ENCODE results near the gene FOXP1. TPM values are rescaled to one million over a fixed set of nuclear protein-coding genes. Genes with fewer than 3 reads are reported as not detected.

FOXP1 gene
- total RNA-seq, 2 experiments from 2014 or later = 178 TPM

GRCh38 chr3:71372241-71372768 lies 211.2 kb downstream of the FOXP1 start:
- Mint-ChIP-seq H3K4me3 (peak overlapping the region; percentile 54), H3K27ac (peak overlapping the region; percentile 79), H3K27me3 (no peaks in the 10 kb centered on the region), H3K36me3 (peaks cover 13% of the 10 kb centered on the region), H3K4me1 (peaks cover 31% of the 10 kb centered on the region), H3K9me3 (no peaks in the 10 kb centered on the region)
- no peak for ATAC-seq (ENCODE audit: low read depth)
- DNase-seq = no peak
- POLR2A ChIA-PET = interaction anchor here (0.6 to 1.4 kb wide), 4 partner anchors 18 to 67 kb away, joined by 3 to 7 read pairs (median 4); no protein-coding TSS in a partner anchor

GRCh38 chr3:71371282-71371681 lies 212.2 kb downstream of the FOXP1 start:
- Mint-ChIP-seq H3K4me3 (no peak overlapping the region), H3K4me1 (peaks cover 35% of the 10 kb centered on the region), H3K36me3 (peaks cover 12% of the 10 kb centered on the region), H3K9me3 (no peaks in the 10 kb centered on the region), H3K27ac (no peak overlapping the region), H3K27me3 (no peaks in the 10 kb centered on the region)
- ATAC-seq (ENCODE audit: low read depth) = no peak
- DNase-seq = no peak
- POLR2A ChIA-PET = no interaction called here

GRCh38 chr3:71370467-71370866 lies 213.1 kb downstream of the FOXP1 start:
- ATAC-seq (ENCODE audit: low read depth) (no peak), DNase-seq (no peak)
- Mint-ChIP-seq H3K9me3 (no peaks in the 10 kb centered on the region), H3K4me1 (peaks cover 35% of the 10 kb centered on the region), H3K27me3 (no peaks in the 10 kb centered on the region), H3K27ac (no peak overlapping the region), H3K36me3 (peaks cover 9% of the 10 kb centered on the region), H3K4me3 (no peak overlapping the region)
- POLR2A ChIA-PET = no interaction called here

- H3K9me3 Mint-ChIP-seq = no peaks in the 10 kb centered on the region
- POLR2A ChIA-PET = no interaction called here
- H3K27me3 Mint-ChIP-seq = no peaks in the 10 kb centered on the region
- H3K36me3 Mint-ChIP-seq = peaks cover 9% of the 10 kb centered on the region
- peak overlapping the region; percentile 27 for H3K27ac Mint-ChIP-seq
- H3K4me3 Mint-ChIP-seq = no peak overlapping the region
- peaks cover 35% of the 10 kb centered on the region for H3K4me1 Mint-ChIP-seq
- no peak for ATAC-seq (ENCODE audit: low read depth)
- no peak for DNase-seq
These were observed 213.7 kb downstream of the FOXP1 start for GRCh38 chr3:71369701-71370391.

GRCh38 chr3:71366988-71367604 lies 216.4 kb downstream of the FOXP1 start:
- Mint-ChIP-seq H3K9me3 (no peaks in the 10 kb centered on the region), H3K36me3 (peaks cover 9% of the 10 kb centered on the region), H3K27me3 (no peaks in the 10 kb centered on the region), H3K4me3 (no peak overlapping the region), H3K27ac (no peak overlapping the region), H3K4me1 (peaks cover 27% of the 10 kb centered on the region)
- no peak for DNase-seq
- POLR2A ChIA-PET = no interaction called here
- no peak for ATAC-seq (ENCODE audit: low read depth)

GRCh38 chr3:71361334-71361890 lies 222.1 kb downstream of the FOXP1 start:
- no peaks in the 10 kb centered on the region for H3K9me3 Mint-ChIP-seq
- no peaks in the 10 kb centered on the region for H3K27me3 Mint-ChIP-seq
- peaks cover 43% of the 10 kb centered on the region for H3K4me1 Mint-ChIP-seq
- no peak overlapping the region for H3K27ac Mint-ChIP-seq
- no peak for ATAC-seq (ENCODE audit: low read depth)
- DNase-seq = no peak
- H3K4me3 Mint-ChIP-seq = no peak overlapping the region
- peaks cover 6% of the 10 kb centered on the region for H3K36me3 Mint-ChIP-seq
- POLR2A ChIA-PET = interaction anchor here (1.2 kb wide), 1 partner anchor 11 kb away, joined by 4 read pairs; no protein-coding TSS in a partner anchor

GRCh38 chr3:71360764-71361163 lies 222.8 kb downstream of the FOXP1 start:
- H3K36me3 Mint-ChIP-seq = peaks cover 6% of the 10 kb centered on the region
- H3K27ac Mint-ChIP-seq = peak overlapping the region; percentile 74
- peaks cover 44% of the 10 kb centered on the region for H3K4me1 Mint-ChIP-seq
- H3K4me3 Mint-ChIP-seq = peak overlapping the region; percentile 70
- POLR2A ChIA-PET = interaction anchor here (0.6 to 1.2 kb wide), 2 partner anchors 11 to 183 kb away, joined by 4 to 5 read pairs; no protein-coding TSS in a partner anchor
- DNase-seq (no peak), ATAC-seq (ENCODE audit: low read depth) (peak; percentile 48)
- H3K27me3 Mint-ChIP-seq = no peaks in the 10 kb centered on the region
- H3K9me3 Mint-ChIP-seq = no peaks in the 10 kb centered on the region

- no peaks in the 10 kb centered on the region for H3K27me3 Mint-ChIP-seq
- H3K4me3 Mint-ChIP-seq = no peak overlapping the region
- peak overlapping the region; percentile 74 for H3K27ac Mint-ChIP-seq
- DNase-seq (no peak), ATAC-seq (ENCODE audit: low read depth) (peak; percentile 7)
- POLR2A ChIA-PET = interaction anchor here (0.6 to 1.2 kb wide), 2 partner anchors 10 to 182 kb away, joined by 4 to 5 read pairs; no protein-coding TSS in a partner anchor
- H3K36me3 Mint-ChIP-seq = peaks cover 6% of the 10 kb centered on the region
- peaks cover 42% of the 10 kb centered on the region for H3K4me1 Mint-ChIP-seq
- no peaks in the 10 kb centered on the region for H3K9me3 Mint-ChIP-seq
These were observed 223.3 kb downstream of the FOXP1 start for GRCh38 chr3:71360180-71360579.

GRCh38 chr3:71358243-71358642 lies 225.3 kb downstream of the FOXP1 start:
- ATAC-seq (ENCODE audit: low read depth) (no peak), DNase-seq (no peak)
- Mint-ChIP-seq H3K4me1 (peaks cover 38% of the 10 kb centered on the region), H3K36me3 (peaks cover 8% of the 10 kb centered on the region), H3K27ac (peak overlapping the region; percentile 48), H3K4me3 (no peak overlapping the region), H3K27me3 (no peaks in the 10 kb centered on the region), H3K9me3 (no peaks in the 10 kb centered on the region)
- POLR2A ChIA-PET = no interaction called here

GRCh38 chr3:71356265-71356664 lies 227.3 kb downstream of the FOXP1 start:
- H3K27me3 Mint-ChIP-seq = no peaks in the 10 kb centered on the region
- DNase-seq (no peak), ATAC-seq (ENCODE audit: low read depth) (no peak)
- H3K4me3 Mint-ChIP-seq = no peak overlapping the region
- H3K9me3 Mint-ChIP-seq = no peaks in the 10 kb centered on the region
- peaks cover 28% of the 10 kb centered on the region for H3K4me1 Mint-ChIP-seq
- POLR2A ChIA-PET = interaction anchor here (1.0 kb wide), 1 partner anchor 46 kb away, joined by 3 read pairs; no protein-coding TSS in a partner anchor
- peaks cover 11% of the 10 kb centered on the region for H3K36me3 Mint-ChIP-seq
- H3K27ac Mint-ChIP-seq = no peak overlapping the region

GRCh38 chr3:71355862-71356261 lies 227.7 kb downstream of the FOXP1 start:
- Mint-ChIP-seq H3K27ac (no peak overlapping the region), H3K4me1 (peaks cover 27% of the 10 kb centered on the region), H3K9me3 (no peaks in the 10 kb centered on the region), H3K4me3 (no peak overlapping the region), H3K27me3 (no peaks in the 10 kb centered on the region), H3K36me3 (peaks cover 12% of the 10 kb centered on the region)
- POLR2A ChIA-PET = interaction anchor here (1.0 kb wide), 1 partner anchor 46 kb away, joined by 3 read pairs; no protein-coding TSS in a partner anchor
- no peak for DNase-seq
- ATAC-seq (ENCODE audit: low read depth) = no peak

- Mint-ChIP-seq H3K27ac (no peak overlapping the region), H3K36me3 (peaks cover 17% of the 10 kb centered on the region), H3K9me3 (no peaks in the 10 kb centered on the region), H3K4me1 (peaks cover 24% of the 10 kb centered on the region), H3K4me3 (no peak overlapping the region), H3K27me3 (no peaks in the 10 kb centered on the region)
- ATAC-seq (ENCODE audit: low read depth) (no peak), DNase-seq (no peak)
- POLR2A ChIA-PET = no interaction called here
These were observed 228.5 kb downstream of the FOXP1 start for GRCh38 chr3:71355037-71355436.

GRCh38 chr3:71351403-71352149 lies 232.0 kb downstream of the FOXP1 start:
- POLR2A ChIA-PET = no interaction called here
- no peaks in the 10 kb centered on the region for H3K27me3 Mint-ChIP-seq
- no peak for DNase-seq
- no peaks in the 10 kb centered on the region for H3K9me3 Mint-ChIP-seq
- no peak overlapping the region for H3K4me3 Mint-ChIP-seq
- no peak for ATAC-seq (ENCODE audit: low read depth)
- peaks cover 11% of the 10 kb centered on the region for H3K36me3 Mint-ChIP-seq
- H3K4me1 Mint-ChIP-seq = peaks cover 23% of the 10 kb centered on the region
- no peak overlapping the region for H3K27ac Mint-ChIP-seq
